Stimulated activated CD4-positive, alpha-beta T cell treated with anti-CD3 and anti-CD28 coated beads, Interleukin-4, amount 100 ng/mL, for 4 hours (primary cell): ENCODE measurements around the gene CEMP1.
A peak's percentile ranks its signal among the peaks of the same experiment; 100 is the strongest.

Source experiments
- DNase-seq, 2 experiments: peaks; one replicate each; pipeline ENCODE4 v3.0.0-alpha.2; 2020

The CEMP1 gene

GRCh38 chr16:2518823-2519710, 12.1 kb downstream of the CEMP1 start:
- DNase-seq, result no peak

GRCh38 chr16:2517954-2518605, 13.1 kb downstream of the CEMP1 start:
- DNase-seq, result no peak

GRCh38 chr16:2516391-2517240, 14.6 kb downstream of the CEMP1 start:
- no peak for DNase-seq

GRCh38 chr16:2515180-2515851, 15.9 kb downstream of the CEMP1 start:
- no peak for DNase-seq

GRCh38 chr16:2514333-2515179, 16.7 kb downstream of the CEMP1 start:
- DNase-seq, result peak; percentile 30 to 37

- DNase-seq, result peak; percentile 86 to 90
Observed at GRCh38 chr16:2513405-2514332, 17.5 kb downstream of the CEMP1 start, which contains the start of gene ATP6V0C. Gene ATP6V0C, plus strand, starts transcription at chr16:2513952. Its CDS starts 152 bp downstream, at chr16:2514104.

- DNase-seq, result no peak
Observed at GRCh38 chr16:2512735-2513404, 18.3 kb downstream of the CEMP1 start.

GRCh38 chr16:2511996-2512734, 19.0 kb downstream of the CEMP1 start:
- no peak for DNase-seq

GRCh38 chr16:2511128-2511800, 19.9 kb downstream of the CEMP1 start:
- DNase-seq, result no peak

- no peak for DNase-seq
Observed at GRCh38 chr16:2508722-2509400, 22.3 kb downstream of the CEMP1 start.

- no peak for DNase-seq
Observed at GRCh38 chr16:2507665-2508064, 23.5 kb downstream of the CEMP1 start.

- DNase-seq, result no peak
Observed at GRCh38 chr16:2507052-2507659, 24.1 kb downstream of the CEMP1 start.

GRCh38 chr16:2505695-2506094, 25.5 kb downstream of the CEMP1 start:
- DNase-seq, result no peak

- DNase-seq, result no peak
Observed at GRCh38 chr16:2501946-2502895, 29.0 kb downstream of the CEMP1 start.

- DNase-seq, result peak; percentile 67 to 78
Observed at GRCh38 chr16:2500918-2501750, 30.1 kb downstream of the CEMP1 start.
